ENCODE measurements around the gene REV1. TPM values are rescaled to one million over a fixed set of nuclear protein-coding genes. Genes with fewer than 3 reads are reported as not detected.

The REV1 gene
- total and polyA plus RNA-seq, 2 of the 8 experiments (the other 6 are each of a cell fraction or from before 2014, with no cell fraction given): 16.6 to 34.3 TPM

GRCh38 chr2:99451686-99452085 lies 38.1 kb downstream of the REV1 start:
- 0 out of 2 replicates have a peak, but pooled peaks cover 3% of the 10 kb centered on the region for H3K79me1 ChIP-seq (ENCODE audit: low read depth, low read length)

More at GRCh38 chr2:99451686-99452085, 38.1 kb downstream of the REV1 start:
- DNase-seq (ENCODE audit: low read depth in 1 of 2, low spot score in 2 of 2) (no peak), FAIRE-seq (no peak)
- H3K9me3 ChIP-seq (ENCODE audit: insufficient read depth in 2 of 2, low read depth in 1 of 2, low read length in 1 of 2): no peaks in the 10 kb centered on the region
- no peak overlapping the region for H3K4me3 ChIP-seq (ENCODE audit: extremely low read depth in 1 of 4, insufficient read depth in 2 of 4, low read depth in 3 of 4, low read length in 4 of 4)
- H3K4me2 ChIP-seq (ENCODE audit: insufficient read depth in 1 of 2, low read depth in 2 of 2, low read length in 2 of 2): no peak overlapping the region
- H2BK5ac ChIP-seq (ENCODE audit: low read depth, low read length): no peak overlapping the region
- H3K4me1 ChIP-seq (replicated peaks in 1 of 4; ENCODE audit: control insufficient read depth in 3 of 4, insufficient read depth in 4 of 4, low read length in 3 of 4): no peaks in the 10 kb centered on the region
- H2BK12ac ChIP-seq (ENCODE audit: low read depth, low read length): no peak overlapping the region
- H3K23me2 ChIP-seq (ENCODE audit: low read depth, low read length): no peaks in the 10 kb centered on the region
- H3K23ac ChIP-seq (ENCODE audit: insufficient read length): no peak overlapping the region
- no peak for TF ChIP-seq SRF (IDR thresholded peaks at IDR 0.05; ENCODE audit: low read depth, low read length)
- TF ChIP-seq KDM1A (IDR thresholded peaks at IDR 0.05; ENCODE audit: borderline replicate concordance, low read length): no peak
- H4K5ac ChIP-seq (ENCODE audit: insufficient read length, low read depth, low read length): no peak overlapping the region
- no peaks in the 10 kb centered on the region for H4K20me1 ChIP-seq (replicated peaks in 1 of 2; ENCODE audit: control insufficient read depth in 1 of 2, insufficient read depth in 2 of 2, low read length in 2 of 2)
- H2BK20ac ChIP-seq (ENCODE audit: low read length): no peak overlapping the region
- ChIA-PET POLR2A (ENCODE audit: partially characterized antibody) (no interaction called here), CTCF (ENCODE audit: partially characterized antibody) (interaction anchor here (0.7 to 0.9 kb wide), 2 partner anchors 14 to 1254 kb away, joined by 3 read pairs; no protein-coding TSS in a partner anchor)
- no peaks in the 10 kb centered on the region for H3K27me3 ChIP-seq (replicated peaks in 1 of 4; ENCODE audit: control insufficient read depth in 3 of 4, extremely low read depth in 1 of 4, insufficient read depth in 3 of 4, low read length in 3 of 4)
- no peak overlapping the region for H2AFZ ChIP-seq (ENCODE audit: low read length)
- H3K4ac ChIP-seq (replicated peaks; ENCODE audit: insufficient read length, low read depth, low read length): no peak overlapping the region
- no peak overlapping the region for H4K8ac ChIP-seq (ENCODE audit: extremely low read depth, insufficient read depth, low read length)
- no peak overlapping the region for H2BK15ac ChIP-seq (ENCODE audit: low read length)
- peaks cover 0 to 43% of the 10 kb centered on the region in 2 experiments; a peak in 2 of 4 replicates for H3K79me2 ChIP-seq (ENCODE audit: control insufficient read depth in 1 of 2, insufficient read depth in 2 of 2, low read length in 2 of 2)
- no peak overlapping the region for H4K91ac ChIP-seq (replicated peaks; ENCODE audit: insufficient read length, low read length)
- WGBS, 2 experiments (ENCODE audit: extremely low coverage in 1 of 2, insufficient coverage in 1 of 2, insufficient read length in 1 of 2, insufficient replicate concordance in 2 of 2, low coverage in 1 of 2, low lambda C conversion rate in 2 of 2, missing lambda C conversion rate in 1 of 2): 83% methylated on average over 4 of the region's 4 CpGs; no CpG with 5 or more reads in 1 of the 2 experiments
- no peak overlapping the region for H3K9ac ChIP-seq (replicated peaks in 1 of 4; ENCODE audit: extremely low read depth in 1 of 4, low read depth in 3 of 4, low read length in 3 of 4)
- H2BK120ac ChIP-seq (replicated peaks; ENCODE audit: low read depth, low read length): no peak overlapping the region
- H3K36me3 ChIP-seq (ENCODE audit: control insufficient read depth in 2 of 4, insufficient read depth in 4 of 4, low read length in 3 of 4): peaks cover 0 to 40% (median 8%) of the 10 kb centered on the region in 4 experiments; a peak in 6 of 8 replicates
- H3K27ac ChIP-seq (ENCODE audit: low read depth, low read length): no peak overlapping the region
- H3K14ac ChIP-seq (ENCODE audit: insufficient read length): no peak overlapping the region
- H3K18ac ChIP-seq (ENCODE audit: extremely low read depth, low read length): no peak overlapping the region
- no peak overlapping the region for H3K56ac ChIP-seq (replicated peaks; ENCODE audit: insufficient read length, low read depth, low read length)
- no peak overlapping the region for H2AK5ac ChIP-seq (ENCODE audit: low read depth, low read length)

All from H1 (cell line).